Parathyroid adenoma (tissue), 2 donors: ENCODE measurements around the gene FCN2.

Experiments
- H2AFZ ChIP-seq: fragments of 300-600 bp; sonication (generic); one replicate; pipeline ENCODE4 v1.7.0; 2017; ENCODE audit warnings: antibody characterized with exemption, mild to moderate bottlenecking
- H3K27ac ChIP-seq: fragments of 300-600 bp; sonication (generic); one replicate; pipeline ENCODE4 v1.7.0; 2017
- H3K27me3 ChIP-seq: fragments of 300-600 bp; sonication (generic); one replicate; pipeline ENCODE4 v1.7.0; 2017; ENCODE audit warnings: low read length; ENCODE audit not compliant: control insufficient read depth, insufficient read depth
- H3K36me3 ChIP-seq: fragments of 300-600 bp; sonication (generic); one replicate; pipeline ENCODE4 v1.7.0; 2017; ENCODE audit warnings: low read length; ENCODE audit not compliant: control insufficient read depth, insufficient read depth
- H3K4me1 ChIP-seq: fragments of 300-600 bp; sonication (generic); one replicate; pipeline ENCODE4 v1.7.0; 2017; ENCODE audit warnings: control low read depth
- H3K4me2 ChIP-seq: fragments of 300-600 bp; sonication (generic); one replicate; pipeline ENCODE4 v1.7.0; 2017; ENCODE audit warnings: low read length
- H3K4me3 ChIP-seq: fragments of 300-600 bp; sonication (generic); one replicate; pipeline ENCODE4 v1.7.0; 2017; ENCODE audit warnings: low read depth, low read length
- H3K79me2 ChIP-seq: fragments of 300-600 bp; sonication (generic); one replicate; pipeline ENCODE4 v1.7.0; 2017; ENCODE audit warnings: control low read depth
- H3K9ac ChIP-seq: fragments of 300-600 bp; sonication (generic); one replicate; pipeline ENCODE4 v1.7.0; 2017; ENCODE audit warnings: mild to moderate bottlenecking
- H3K9me3 ChIP-seq: fragments of 300-600 bp; sonication (generic); one replicate; pipeline ENCODE4 v1.7.0; 2017; ENCODE audit warnings: low read length; ENCODE audit not compliant: control insufficient read depth
- TF ChIP-seq, protein P1 (sequence below): fragments of 300-600 bp; sonication (generic); IDR thresholded peaks from one replicate; pipeline ENCODE4 v1.7.0; 2017; ENCODE audit warnings: antibody characterized with exemption, mild to moderate bottlenecking
- donor health status: primary hyperparathyroidism.

Gene FCN2

DNA sequence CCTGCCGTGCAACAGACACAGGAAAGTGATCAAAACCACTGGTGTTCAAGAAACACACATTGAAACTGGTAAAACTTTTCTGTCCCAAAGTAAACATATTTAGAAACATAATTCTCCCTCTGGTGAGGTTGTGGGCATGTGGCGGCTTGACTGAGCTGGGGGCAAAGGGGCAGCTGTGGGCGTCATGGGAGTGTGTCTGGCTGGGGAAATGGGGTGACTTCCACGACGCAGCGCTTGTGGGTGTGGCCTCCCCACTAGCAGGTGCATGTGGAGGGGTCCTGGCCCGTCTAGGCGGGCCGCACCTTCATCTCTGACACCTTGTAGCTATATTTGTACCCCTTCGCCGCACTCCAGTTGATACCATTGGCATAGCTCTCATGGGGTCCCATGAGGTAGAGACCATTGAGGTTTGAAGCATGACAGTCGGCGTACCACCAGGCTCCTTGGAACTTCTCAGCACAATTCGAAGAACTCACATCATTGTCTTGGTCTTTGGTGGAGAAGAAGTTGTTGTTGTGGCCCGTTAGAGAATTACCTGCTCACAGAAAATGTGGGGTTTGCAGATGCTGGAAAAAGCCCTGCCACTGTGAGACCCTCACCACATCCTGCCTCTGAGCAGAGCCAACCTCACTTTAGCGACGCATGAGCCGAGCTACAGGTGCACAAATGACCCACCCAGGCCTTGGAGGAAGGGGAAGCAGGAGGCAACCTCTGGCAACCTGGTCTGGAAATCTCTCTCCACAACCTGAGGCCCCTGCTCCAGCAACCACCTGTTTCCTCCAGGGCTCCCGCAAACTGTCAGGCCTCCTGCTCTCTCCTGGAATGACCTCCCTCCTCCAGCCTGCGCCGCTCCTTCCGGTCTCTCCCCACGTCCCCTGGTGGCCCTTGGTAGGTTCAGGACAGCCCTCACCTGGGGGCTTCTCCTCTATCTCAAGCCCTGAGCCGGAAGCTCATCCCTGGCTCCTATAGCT, 29.2 kb downstream of the FCN2 start:
- no peak overlapping the region for H2AFZ ChIP-seq
- no peaks in the 10 kb centered on the region for H3K36me3 ChIP-seq
- H3K27me3 ChIP-seq, result no peaks in the 10 kb centered on the region
- H3K27ac ChIP-seq, result no peak overlapping the region
- H3K9me3 ChIP-seq, result no peaks in the 10 kb centered on the region
- TF ChIP-seq, protein P1, sequence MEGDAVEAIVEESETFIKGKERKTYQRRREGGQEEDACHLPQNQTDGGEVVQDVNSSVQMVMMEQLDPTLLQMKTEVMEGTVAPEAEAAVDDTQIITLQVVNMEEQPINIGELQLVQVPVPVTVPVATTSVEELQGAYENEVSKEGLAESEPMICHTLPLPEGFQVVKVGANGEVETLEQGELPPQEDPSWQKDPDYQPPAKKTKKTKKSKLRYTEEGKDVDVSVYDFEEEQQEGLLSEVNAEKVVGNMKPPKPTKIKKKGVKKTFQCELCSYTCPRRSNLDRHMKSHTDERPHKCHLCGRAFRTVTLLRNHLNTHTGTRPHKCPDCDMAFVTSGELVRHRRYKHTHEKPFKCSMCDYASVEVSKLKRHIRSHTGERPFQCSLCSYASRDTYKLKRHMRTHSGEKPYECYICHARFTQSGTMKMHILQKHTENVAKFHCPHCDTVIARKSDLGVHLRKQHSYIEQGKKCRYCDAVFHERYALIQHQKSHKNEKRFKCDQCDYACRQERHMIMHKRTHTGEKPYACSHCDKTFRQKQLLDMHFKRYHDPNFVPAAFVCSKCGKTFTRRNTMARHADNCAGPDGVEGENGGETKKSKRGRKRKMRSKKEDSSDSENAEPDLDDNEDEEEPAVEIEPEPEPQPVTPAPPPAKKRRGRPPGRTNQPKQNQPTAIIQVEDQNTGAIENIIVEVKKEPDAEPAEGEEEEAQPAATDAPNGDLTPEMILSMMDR, result no peak
- H3K4me1 ChIP-seq, result no peaks in the 10 kb centered on the region
- no peaks in the 10 kb centered on the region for H3K79me2 ChIP-seq
- no peak overlapping the region for H3K4me2 ChIP-seq
- no peak overlapping the region for H3K9ac ChIP-seq
- H3K4me3 ChIP-seq, result no peak overlapping the region

- H3K79me2 ChIP-seq, result no peaks in the 10 kb centered on the region
- TF ChIP-seq, protein P1, result no peak
- no peaks in the 10 kb centered on the region for H3K27me3 ChIP-seq
- H3K27ac ChIP-seq, result no peak overlapping the region
- no peak overlapping the region for H3K4me3 ChIP-seq
- H3K4me2 ChIP-seq, result no peak overlapping the region
- H2AFZ ChIP-seq, result no peak overlapping the region
- H3K9me3 ChIP-seq, result no peaks in the 10 kb centered on the region
- H3K36me3 ChIP-seq, result no peaks in the 10 kb centered on the region
- no peak overlapping the region for H3K9ac ChIP-seq
- no peaks in the 10 kb centered on the region for H3K4me1 ChIP-seq
Measured at GRCh38 chr9:134912126-134912840, 31.7 kb downstream of the FCN2 start.

DNA sequence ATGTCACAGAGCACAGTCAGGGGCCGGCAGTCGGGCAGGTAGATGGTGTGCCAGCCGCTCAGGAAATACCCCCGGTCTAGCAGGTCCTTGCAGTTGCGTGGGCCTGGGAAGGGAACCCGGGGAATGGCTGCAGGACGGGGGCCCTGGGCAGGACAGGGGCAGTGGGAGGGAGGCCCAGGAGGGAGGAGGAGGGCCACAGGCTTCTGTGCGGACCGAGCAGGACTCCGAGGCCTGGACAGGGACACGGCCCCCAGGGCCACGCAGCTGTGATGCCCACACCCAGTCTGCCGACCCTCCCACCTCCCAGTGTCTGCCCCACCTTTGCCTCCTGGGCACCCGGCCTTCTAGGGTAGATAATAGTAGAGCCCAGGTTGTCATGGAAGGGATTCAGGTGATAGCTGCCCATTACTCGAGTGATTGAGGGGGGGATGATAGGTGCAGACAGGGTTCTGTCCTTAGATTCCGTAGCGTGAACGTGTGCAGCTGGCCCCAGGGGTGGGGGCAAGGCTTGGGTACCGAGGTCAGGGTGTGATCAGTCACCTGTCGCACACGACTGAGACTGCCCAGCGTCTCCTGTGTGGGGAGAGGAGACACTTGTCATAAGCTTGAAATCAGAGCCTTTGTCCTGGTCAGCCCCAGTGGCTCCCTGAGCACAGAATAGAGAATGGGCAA, 32.6 kb downstream of the FCN2 start:
- H3K4me1 ChIP-seq, result no peaks in the 10 kb centered on the region
- no peak overlapping the region for H3K4me2 ChIP-seq
- no peaks in the 10 kb centered on the region for H3K27me3 ChIP-seq
- H2AFZ ChIP-seq, result no peak overlapping the region
- H3K36me3 ChIP-seq, result no peaks in the 10 kb centered on the region
- no peaks in the 10 kb centered on the region for H3K9me3 ChIP-seq
- no peak overlapping the region for H3K27ac ChIP-seq
- H3K9ac ChIP-seq, result no peak overlapping the region
- TF ChIP-seq, protein P1, result no peak
- no peak overlapping the region for H3K4me3 ChIP-seq
- no peaks in the 10 kb centered on the region for H3K79me2 ChIP-seq

- Histone ChIP-seq H3K36me3 (no peaks in the 10 kb centered on the region), H3K4me1 (no peaks in the 10 kb centered on the region), H3K27me3 (no peaks in the 10 kb centered on the region), H3K9me3 (no peaks in the 10 kb centered on the region), H3K4me2 (no peak overlapping the region), H3K9ac (no peak overlapping the region), H3K4me3 (no peak overlapping the region), H2AFZ (no peak overlapping the region), H3K79me2 (no peaks in the 10 kb centered on the region), H3K27ac (no peak overlapping the region)
- TF ChIP-seq, protein P1, result no peak
Measured at GRCh38 chr9:134913713-134914500, 33.3 kb downstream of the FCN2 start.
